GM21515 (cell line): Measurements from ENCODE around the gene C1QTNF6.
"Not testable (repeated sequence)": the region's sequence is repeated elsewhere in the genome, so short reads cannot be mapped to it uniquely, and the experiment has no call there.

Experiments used
- ATAC-seq: cut with Tn5 transposase; IDR thresholded peaks from one replicate; pipeline ENCODE4 v1.9.1; 2021; ENCODE audit not compliant: unreplicated experiment

The C1QTNF6 gene

DNA sequence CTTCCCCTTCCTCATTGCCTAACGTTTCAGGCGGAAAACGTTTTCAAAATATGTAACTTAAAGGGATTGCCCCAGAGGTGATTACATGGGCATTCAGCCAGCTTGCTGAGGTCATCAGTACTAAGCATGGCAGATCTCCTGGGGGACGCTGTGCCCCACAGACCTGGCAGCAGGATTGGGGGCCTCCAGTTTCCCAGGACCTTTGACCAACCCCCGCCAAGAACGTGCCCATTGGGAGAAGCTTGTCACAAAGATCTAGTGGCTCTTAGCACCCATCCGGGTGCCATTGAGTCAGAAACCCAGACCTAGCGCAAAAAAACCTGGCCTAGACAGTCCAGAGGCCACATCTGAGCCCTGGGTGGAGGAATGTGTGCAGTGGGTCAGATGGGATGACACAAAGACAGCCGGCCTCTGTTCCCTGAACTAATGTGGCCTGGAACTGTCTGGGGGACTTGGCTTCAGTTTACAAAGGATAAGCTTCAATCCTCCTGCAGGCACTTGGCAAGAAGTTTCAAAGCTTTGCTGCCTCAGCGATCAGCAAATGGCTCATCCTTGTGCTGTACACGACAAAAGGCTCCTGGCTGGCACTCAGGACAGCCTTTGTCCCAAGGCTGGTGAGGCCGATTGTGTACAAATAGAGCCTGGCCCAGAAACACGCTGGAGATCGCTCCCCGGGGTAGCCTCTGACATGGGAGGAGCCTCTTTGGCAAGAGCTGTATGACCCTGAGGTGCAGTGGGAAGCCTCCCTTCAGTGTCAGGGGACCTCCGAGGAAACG, 9.5 kb downstream of the C1QTNF6 start:
- ATAC-seq, result no peak

- ATAC-seq, result no peak
Measured at GRCh38 chr22:37177755-37178154, 10.3 kb downstream of the C1QTNF6 start.

- no peak for ATAC-seq
Measured at GRCh38 chr22:37177221-37177620, 10.8 kb downstream of the C1QTNF6 start.

DNA sequence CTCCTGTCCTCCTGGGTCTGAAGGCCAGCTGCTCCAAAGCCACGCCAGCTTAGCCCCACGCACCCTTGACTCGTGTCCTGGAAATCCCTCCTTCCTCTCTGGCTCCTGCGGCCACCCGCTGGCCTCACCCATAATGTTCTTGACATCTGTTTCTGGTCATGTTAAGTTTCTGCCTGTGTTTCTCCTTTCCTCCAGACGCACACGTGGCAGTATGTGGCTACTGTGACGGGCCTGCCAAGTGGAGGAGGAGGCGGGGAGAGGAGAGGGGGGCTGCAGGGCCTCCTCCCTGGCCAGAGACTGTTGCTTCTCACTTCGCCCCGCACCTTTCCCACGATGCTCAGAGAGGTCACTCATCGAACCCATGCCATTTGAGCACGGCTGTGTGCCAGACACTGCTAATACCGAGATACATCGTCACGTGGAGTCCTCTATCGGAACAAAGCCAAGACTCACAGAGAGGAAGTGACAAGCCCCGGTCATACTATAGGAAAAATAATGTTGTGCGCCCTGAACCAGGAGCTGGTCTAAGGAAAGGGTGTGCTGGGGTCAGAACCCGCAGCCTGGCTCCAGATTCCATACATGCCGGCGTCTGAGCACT, 11.5 kb downstream of the C1QTNF6 start:
- no peak for ATAC-seq

GRCh38 chr22:37175414-37176281, 12.4 kb downstream of the C1QTNF6 start:
- no peak for ATAC-seq

DNA sequence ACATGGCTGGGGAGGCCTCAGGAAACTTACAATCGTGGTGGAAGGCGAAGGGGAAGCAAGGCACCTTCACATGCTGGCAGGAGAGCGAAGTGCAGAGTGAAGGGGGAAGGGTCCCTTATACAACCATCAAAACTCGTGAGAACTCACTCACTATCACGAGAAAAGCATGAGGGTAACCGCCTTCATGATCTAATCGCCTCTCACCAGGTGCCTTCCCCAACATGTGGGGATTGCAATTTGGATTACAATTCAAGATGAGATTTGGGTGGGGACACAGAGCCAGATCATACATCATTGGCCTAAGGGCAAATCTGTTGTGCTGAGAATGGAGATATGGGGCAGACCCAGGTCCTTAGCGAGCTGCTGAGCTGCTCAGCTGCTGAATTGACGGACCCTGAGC, 13.1 kb downstream of the C1QTNF6 start:
- ATAC-seq, result no peak

GRCh38 chr22:37173709-37174108, 14.3 kb downstream of the C1QTNF6 start:
- no peak for ATAC-seq

GRCh38 chr22:37172266-37173245, 15.5 kb downstream of the C1QTNF6 start:
- ATAC-seq, result no peak

GRCh38 chr22:37171662-37172061, 16.4 kb downstream of the C1QTNF6 start:
- no peak for ATAC-seq

DNA sequence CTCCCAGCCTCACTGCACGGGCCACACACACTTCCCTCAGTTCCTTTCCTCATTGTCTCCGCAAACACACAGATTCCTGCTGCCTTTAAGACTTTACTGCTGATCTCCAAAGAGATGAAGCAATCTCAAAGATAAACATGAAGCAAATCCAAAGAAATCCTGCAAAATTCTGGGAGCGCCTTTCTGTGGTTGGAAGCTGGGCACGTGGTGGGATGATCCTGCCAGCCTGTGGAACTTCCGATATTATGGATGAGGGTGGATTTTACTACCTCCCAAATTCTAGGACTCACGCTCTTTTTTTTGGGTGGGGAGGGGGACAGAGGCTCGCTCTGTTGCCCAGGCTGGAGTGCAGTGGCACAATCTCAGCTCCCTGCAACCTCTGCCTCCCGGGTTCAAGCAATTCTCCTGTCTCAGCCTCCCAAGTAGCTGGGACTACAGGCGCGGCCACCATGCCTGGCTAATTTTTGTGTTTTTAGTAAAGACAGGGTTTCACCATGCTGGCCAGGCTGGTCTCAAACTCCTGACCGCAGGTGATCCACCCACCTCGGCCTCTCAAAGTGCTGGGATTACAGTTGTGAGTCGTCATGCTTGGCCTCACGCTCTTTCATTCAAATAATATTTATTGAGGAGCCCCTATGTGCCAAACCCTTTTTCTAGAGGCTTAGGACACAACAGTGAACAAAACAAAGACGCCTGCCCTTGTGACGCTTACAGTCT, 17.2 kb downstream of the C1QTNF6 start:
- not testable (repeated sequence) for ATAC-seq

DNA sequence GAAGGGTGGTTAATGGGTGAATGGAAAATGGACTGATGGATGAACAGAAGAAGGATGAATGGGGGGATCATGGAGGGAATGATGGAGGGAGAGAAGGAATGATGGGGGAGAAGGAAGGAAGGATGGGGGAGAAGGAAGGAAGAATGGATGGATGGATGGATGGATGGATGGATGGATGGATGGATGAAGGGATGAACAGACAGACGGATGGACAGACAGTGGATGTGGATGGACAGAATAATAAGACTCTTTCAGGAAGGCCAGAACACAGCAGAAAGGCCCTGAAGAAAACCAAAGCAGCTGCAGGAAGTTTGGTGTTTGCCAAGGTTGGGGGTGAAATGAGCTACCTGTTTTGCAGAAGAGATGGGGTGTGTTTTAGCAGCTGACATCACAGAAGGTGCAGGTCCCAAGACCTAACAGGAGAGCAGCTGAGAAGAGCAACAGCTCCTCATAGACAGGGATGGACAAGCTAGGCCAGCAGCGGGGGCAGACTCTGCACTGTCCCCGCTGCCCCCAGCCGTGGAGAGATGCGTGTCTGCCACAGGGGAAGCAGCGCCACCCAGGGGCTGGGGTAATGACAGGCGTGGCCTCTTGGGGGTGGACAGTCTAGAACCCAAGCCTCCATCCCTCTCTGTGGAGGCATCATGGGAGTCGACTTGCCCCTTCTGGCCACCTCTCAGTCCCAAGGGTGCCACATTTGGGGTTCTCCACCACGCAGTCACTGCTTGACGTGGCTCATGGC, 17.9 kb downstream of the C1QTNF6 start:
- ATAC-seq, result no peak

DNA sequence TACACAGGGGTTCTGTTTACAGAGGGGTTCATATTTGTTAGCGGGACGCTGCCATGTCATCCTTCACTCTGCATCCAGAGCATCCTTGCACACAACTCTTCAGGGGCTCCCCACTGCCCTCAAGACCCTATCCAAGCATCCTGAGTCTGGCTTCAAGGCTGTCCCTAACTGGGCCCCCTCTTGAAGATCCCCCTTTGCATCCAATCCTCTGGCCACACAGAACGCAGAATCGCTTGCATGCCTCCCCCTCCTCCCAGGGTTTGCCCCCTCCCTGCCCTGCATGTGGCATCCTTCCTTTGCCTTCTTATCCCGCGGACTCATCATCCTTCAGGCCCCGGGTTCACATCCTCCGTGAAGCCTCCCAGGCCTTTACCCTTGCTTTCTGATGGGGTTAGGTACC, 18.6 kb downstream of the C1QTNF6 start:
- ATAC-seq, result no peak

- ATAC-seq, result no peak
Measured at GRCh38 chr22:37167981-37168647, 19.9 kb downstream of the C1QTNF6 start.

DNA sequence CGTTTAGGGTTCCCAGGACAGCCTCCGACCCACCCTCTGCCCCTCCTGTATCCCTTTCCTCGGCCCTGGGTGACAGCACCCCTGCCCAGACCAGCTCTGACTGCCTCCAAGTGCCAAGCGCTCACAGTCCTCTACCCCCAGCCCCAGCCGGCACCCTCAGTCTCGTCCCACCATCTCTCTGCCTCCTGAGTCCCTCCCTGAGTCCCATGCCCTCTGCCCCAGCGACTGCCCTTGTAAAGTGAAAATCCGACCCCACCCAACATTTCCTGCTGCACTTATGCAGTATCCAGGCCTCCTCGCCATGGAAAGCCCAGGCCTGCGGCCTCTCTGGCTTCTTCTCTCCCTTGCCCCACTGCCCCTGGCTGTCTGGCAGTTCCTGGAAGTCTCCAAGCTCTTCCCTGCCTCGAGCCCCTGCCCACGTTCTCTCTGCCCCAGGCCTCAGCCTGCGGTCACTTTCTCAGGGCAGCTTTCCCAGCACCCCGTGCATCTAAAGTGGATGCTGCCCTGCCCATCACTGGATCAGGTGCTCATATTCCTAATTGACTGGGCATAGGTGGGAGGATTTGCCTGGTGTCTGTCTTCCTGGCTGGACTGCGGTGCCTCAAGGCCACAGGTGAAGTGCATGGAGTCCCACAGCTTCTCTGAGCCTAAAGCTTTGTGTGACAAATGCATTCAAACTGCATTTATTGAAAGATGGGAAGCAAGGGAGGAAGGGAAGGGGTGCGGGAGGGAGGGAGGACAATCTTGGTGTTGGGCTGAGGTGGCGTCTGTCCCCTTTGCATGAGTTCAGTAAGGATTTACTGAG, 20.7 kb downstream of the C1QTNF6 start:
- no peak for ATAC-seq

DNA sequence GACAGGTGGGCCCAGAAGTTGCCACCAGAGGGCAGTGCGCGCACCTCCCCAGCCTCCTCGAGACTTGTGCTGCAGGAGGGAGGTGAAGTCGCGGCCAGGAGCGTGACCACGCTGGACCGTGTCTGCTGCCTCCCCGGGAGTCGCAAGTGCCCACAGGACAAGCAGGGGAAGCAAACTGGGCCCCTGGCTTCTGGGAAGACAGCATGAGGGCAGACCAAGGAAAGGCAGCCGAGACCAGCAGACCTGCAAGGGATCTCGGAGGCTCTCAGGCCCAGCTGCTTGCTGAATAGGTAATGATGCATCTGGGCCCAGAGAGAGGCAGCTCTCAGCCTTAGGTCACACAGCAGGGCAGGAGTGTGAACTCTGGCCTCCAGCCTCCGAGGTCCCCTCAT, 21.4 kb downstream of the C1QTNF6 start:
- ATAC-seq, result no peak

- no peak for ATAC-seq
Measured at GRCh38 chr22:37165940-37166674, 21.9 kb downstream of the C1QTNF6 start.

DNA sequence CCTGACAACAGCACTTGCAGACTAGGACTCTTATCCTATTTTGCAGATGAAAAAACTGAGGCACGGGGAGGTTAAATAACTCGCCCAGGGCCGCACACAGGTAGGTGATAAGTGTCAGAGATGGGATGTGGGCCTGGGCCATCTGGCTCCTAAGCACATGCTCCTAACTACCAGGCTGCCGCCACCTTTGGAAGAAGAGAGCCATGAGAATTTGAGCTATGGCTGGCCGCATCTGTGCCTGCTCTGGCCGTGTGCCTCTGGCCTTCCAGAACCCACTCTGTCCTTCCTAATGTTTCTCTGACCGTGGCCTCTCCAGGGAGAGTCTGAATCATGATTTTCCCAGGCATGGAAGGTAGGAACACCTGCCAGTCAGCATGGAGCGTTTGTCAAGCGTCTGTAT, 23.0 kb downstream of the C1QTNF6 start:
- ATAC-seq, result no peak
